Panc1 (cell line): ENCODE measurements around the gene C11orf52. TPM values are rescaled to one million over a fixed set of nuclear protein-coding genes. Genes with fewer than 3 reads are reported as not detected.
A peak's percentile ranks its signal among the peaks of the same experiment; 100 is the strongest.

Experiments used
- ATAC-seq: fragments of 200-7000 bp; cut with Tn5 transposase; 2 replicates; pipeline ENCODE4 v1.9.1; 2020; ENCODE audit warnings: mild to moderate bottlenecking, moderate library complexity
- BruUV-seq: library from RNA; stranded (reverse); fragments of 400-500 nt; replicated peaks from 2 replicates; lab custom pipeline; 2021; lab: Mats Ljungman, UMichigan
- CTCF ChIA-PET: fragments of 300-600 bp; sonication (Branson Sonifier 250); formaldehyde crosslinking; loops from one replicate; lab custom pipeline; 2022; ENCODE audit warnings: antibody characterized with exemption; lab: Charles Lee
- POLR2A ChIA-PET: fragments of 300-600 bp; sonication (Branson Sonifier 250); formaldehyde crosslinking; loops from one replicate; lab custom pipeline; 2022; ENCODE audit warnings: antibody characterized with exemption; lab: Charles Lee
- DNase-seq: peaks from one replicate; pipeline ENCODE4 v3.0.0-alpha.2; 2010; ENCODE audit warnings: low read depth, low spot score
- H3K27ac ChIP-seq: 2 replicates; pipeline ENCODE4 v1.5.1; 2011; ENCODE audit warnings: mild to moderate bottlenecking, low read length, inconsistent platforms
- H3K27me3 ChIP-seq: fragments of 200-500 bp; sonication (Bioruptor generic); 2 replicates; pipeline ENCODE4 v1.6.0; 2014; ENCODE audit warnings: low read length, inconsistent platforms; ENCODE audit not compliant: control insufficient read depth, insufficient read depth
- H3K36me3 ChIP-seq: fragments of 200-500 bp; sonication (Bioruptor generic); 2 replicates; pipeline ENCODE4 v1.5.1; 2014; ENCODE audit warnings: inconsistent platforms, mild to moderate bottlenecking, low read length, moderate library complexity; ENCODE audit not compliant: control insufficient read depth, insufficient read depth
- H3K4me1 ChIP-seq: 2 replicates; pipeline ENCODE4 v1.5.1; 2011; ENCODE audit warnings: inconsistent platforms, mild to moderate bottlenecking, low read length, moderate library complexity; ENCODE audit not compliant: control insufficient read depth, insufficient read depth
- H3K4me3 ChIP-seq, 2 experiments: 2 replicates each; pipeline ENCODE4 v1.5.1; 2011 to 2012; ENCODE audit warnings: low read depth in 2 of 2, low read length in 2 of 2, mild to moderate bottlenecking in 2 of 2, inconsistent platforms in 1 of 2, moderate library complexity in 1 of 2
- H3K9me3 ChIP-seq: fragments of 200-500 bp; sonication (Bioruptor generic); 2 replicates; pipeline ENCODE4 v1.5.1; 2014; ENCODE audit warnings: low read depth, mild to moderate bottlenecking, inconsistent platforms, low read length, moderate library complexity; ENCODE audit not compliant: control insufficient read depth, insufficient read depth
- CTCF ChIP-seq: fragments of 450-650 bp; IDR thresholded peaks from 2 replicates; pipeline ENCODE4 v1.5.1; 2017; ENCODE audit warnings: mild to moderate bottlenecking
- POLR2AphosphoS5 ChIP-seq: IDR thresholded peaks from 2 replicates; pipeline ENCODE4 v1.6.1; 2012; ENCODE audit warnings: mild to moderate bottlenecking, low read depth, low read length, moderate library complexity
- REST ChIP-seq, 2 experiments: IDR thresholded peaks; 2 replicates each; pipeline ENCODE4 v1.6.1; 2011 to 2012; ENCODE audit warnings: low read depth in 2 of 2, control low read depth in 1 of 2, low read length in 1 of 2, mild to moderate bottlenecking in 1 of 2, moderate library complexity in 1 of 2; ENCODE audit not compliant: insufficient read depth in 1 of 2
- SIN3A ChIP-seq: IDR thresholded peaks from 2 replicates; pipeline ENCODE4 v1.6.1; 2012; ENCODE audit warnings: low read depth, mild to moderate bottlenecking, low read length, moderate library complexity, borderline replicate concordance; ENCODE audit not compliant: insufficient read depth
- TCF7L2 ChIP-seq: IDR thresholded peaks from 2 replicates; pipeline ENCODE4 v1.6.1; 2011; ENCODE audit warnings: mild to moderate bottlenecking, low read depth, low read length, inconsistent platforms
- in situ Hi-C: cut with HindIII; loops from 2 replicates; pipeline ENCODE4 v1.10.0; 2016; ENCODE audit warnings: low sequenced_read_pairs, low pct_unique_long_range_greater_than_20kb
- intact Hi-C: fragments of 100-400 bp; cut with micrococcal nuclease; formaldehyde crosslinking; loops from one replicate; pipeline ENCODE4 v1.10.0; 2022; ENCODE audit not compliant: unreplicated experiment
- total RNA-seq: library from RNA; stranded (reverse); gene quantifications from one replicate; pipeline ENCODE4 v1.2.1, GENCODE V29; 2021; ENCODE audit not compliant: unreplicated experiment

Gene C11orf52
- total RNA-seq, 1 experiment from 2014 or later = not detected

- CTCF ChIA-PET = no interaction called here
- ATAC-seq (no peak), DNase-seq (peak; percentile 53)
- intact Hi-C loops (no loop called here), in situ Hi-C loops (no loop called here)
- POLR2A ChIA-PET = no interaction called here
- H3K4me3 ChIP-seq = no peak overlapping the region
- TF ChIP-seq POLR2AphosphoS5 (no peak), TCF7L2 (no peak), CTCF (no peak), REST (IDR thresholded peaks at IDR 0.05; ENCODE audit: insufficient read depth in 1 of 2, low read depth in 2 of 2, low read length in 1 of 2) (no peak), SIN3A (no peak)
- BruUV-seq = no TSS peak
- H3K27me3 ChIP-seq = no peaks in the 10 kb centered on the region
- no peaks in the 10 kb centered on the region for H3K36me3 ChIP-seq
- H3K9me3 ChIP-seq = no peaks in the 10 kb centered on the region
- H3K4me1 ChIP-seq = no peaks in the 10 kb centered on the region
- no peak overlapping the region for H3K27ac ChIP-seq
These were observed 42.2 kb downstream of the C11orf52 start for GRCh38 chr11:111960916-111961315.

DNA sequence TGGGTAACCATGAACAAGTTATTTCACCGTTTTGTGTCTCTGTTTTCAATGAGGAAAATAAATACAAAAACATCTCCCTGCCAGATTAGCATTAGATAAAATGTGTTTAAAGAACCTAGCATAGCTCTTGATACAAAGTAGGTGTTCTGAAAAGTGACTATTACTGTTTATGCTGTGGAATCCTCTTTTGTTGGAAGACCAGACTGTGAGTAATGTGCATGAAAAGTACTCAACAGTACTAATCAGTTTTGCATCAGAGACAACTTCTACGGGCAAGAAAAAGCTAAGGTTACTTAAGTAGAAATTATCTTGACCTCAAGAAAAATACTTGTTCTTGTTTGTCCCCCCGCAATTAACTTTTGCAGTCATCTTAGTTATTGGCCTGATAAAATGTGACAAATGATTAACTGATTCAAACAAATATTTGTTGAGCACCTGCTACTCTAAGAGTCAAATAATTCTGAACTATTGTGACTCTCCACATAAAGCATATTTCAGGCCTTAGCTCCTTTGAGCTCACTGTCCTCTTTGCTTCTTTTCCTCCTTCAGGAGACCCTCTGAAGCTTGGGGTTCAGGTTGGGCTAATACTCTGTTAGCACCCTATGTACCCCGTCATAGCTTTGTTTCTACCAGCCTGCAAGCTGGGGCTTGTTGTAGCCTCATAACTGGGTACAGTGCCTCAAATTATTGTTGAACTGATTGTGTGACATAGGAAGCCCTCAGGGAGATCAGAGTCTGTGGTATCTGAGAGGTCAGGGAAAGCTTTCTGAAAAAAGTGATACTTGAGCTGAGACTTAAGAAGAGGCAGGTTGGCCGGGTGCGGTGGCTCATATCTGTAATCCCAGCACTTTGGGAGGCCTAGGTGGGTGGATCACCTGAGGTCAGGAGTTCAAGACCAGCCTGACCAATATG, 42.9 kb downstream of the C11orf52 start:
- POLR2A ChIA-PET = no interaction called here
- BruUV-seq = no TSS peak
- no peak for ATAC-seq

More for the DNA sequence above, 42.9 kb downstream of the C11orf52 start:
- intact Hi-C loops = no loop called here
- Histone ChIP-seq H3K36me3 (no peaks in the 10 kb centered on the region), H3K27ac (no peak overlapping the region), H3K27me3 (no peaks in the 10 kb centered on the region), H3K4me1 (no peaks in the 10 kb centered on the region), H3K9me3 (no peaks in the 10 kb centered on the region), H3K4me3 (no peak overlapping the region)
- in situ Hi-C loops = no loop called here
- CTCF ChIA-PET = no interaction called here
- DNase-seq = no peak
- no peak for TF ChIP-seq REST (IDR thresholded peaks at IDR 0.05; ENCODE audit: insufficient read depth in 1 of 2, low read depth in 2 of 2, low read length in 1 of 2)
- no peak for TF ChIP-seq POLR2AphosphoS5
- TF ChIP-seq SIN3A = no peak
- TF ChIP-seq TCF7L2 = no peak
- TF ChIP-seq CTCF = no peak
